Measurements from ENCODE around the gene IL4R. TPM values are rescaled to one million over a fixed set of nuclear protein-coding genes. Genes with fewer than 3 reads are reported as not detected.

Gene IL4R
- total and polyA plus RNA-seq, 2 of the 8 experiments (the other 6 are each of a cell fraction or from before 2014, with no cell fraction given), result 29.1 to 29.4 TPM

DNA sequence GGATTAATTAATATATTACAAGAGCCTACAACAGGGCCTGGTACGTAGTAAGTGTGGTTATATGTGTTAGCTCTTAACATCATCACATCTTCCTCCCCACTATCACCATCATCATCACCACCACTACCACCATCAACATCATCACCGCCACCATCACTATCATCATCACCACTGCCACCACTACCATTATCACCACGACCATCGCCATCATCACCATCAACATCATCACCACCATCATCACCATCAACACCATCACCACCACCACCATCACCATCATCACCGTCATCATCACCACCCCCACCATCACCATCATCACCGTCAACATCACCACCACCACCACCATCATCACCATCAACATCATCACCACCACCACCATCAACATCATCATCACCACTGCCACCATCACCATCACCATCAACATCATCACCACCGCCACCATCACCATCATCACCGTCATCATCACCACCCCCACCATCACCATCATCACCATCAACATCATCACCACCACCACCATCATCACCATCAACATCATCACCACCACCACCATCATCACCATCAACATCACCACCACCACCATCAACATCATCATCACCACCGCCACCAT, 7.8 kb upstream of the IL4R start:
- DNase-seq (ENCODE audit: low read depth in 1 of 2, low spot score in 2 of 2) (no peak), FAIRE-seq (no peak)
- Histone ChIP-seq H3K14ac (ENCODE audit: insufficient read length) (no peak overlapping the region), H3K23ac (ENCODE audit: insufficient read length) (no peak overlapping the region), H3K4me1 (replicated peaks in 1 of 4; ENCODE audit: control insufficient read depth in 3 of 4, insufficient read depth in 4 of 4, low read length in 3 of 4) (peaks cover 0 to 2% (median 0%) of the 10 kb centered on the region in 4 experiments; a peak in 1 of 7 replicates), H3K56ac (replicated peaks; ENCODE audit: insufficient read length, low read depth, low read length) (peak overlapping the region; percentile 99), H3K27me3 (replicated peaks in 1 of 4; ENCODE audit: control insufficient read depth in 3 of 4, extremely low read depth in 1 of 4, insufficient read depth in 3 of 4, low read length in 3 of 4) (no peaks in the 10 kb centered on the region), H2BK15ac (ENCODE audit: low read length) (no peak overlapping the region), H3K27ac (ENCODE audit: low read depth, low read length) (no peak overlapping the region), H3K4me3 (ENCODE audit: extremely low read depth in 1 of 4, insufficient read depth in 2 of 4, low read depth in 3 of 4, low read length in 4 of 4) (no peak overlapping the region), H3K9me3 (ENCODE audit: insufficient read depth in 2 of 2, low read depth in 1 of 2, low read length in 1 of 2) (no peaks in the 10 kb centered on the region; a peak in 1 of 4 replicates), H3K36me3 (ENCODE audit: control insufficient read depth in 2 of 4, insufficient read depth in 4 of 4, low read length in 3 of 4) (no peaks in the 10 kb centered on the region), H3K9ac (replicated peaks in 1 of 4; ENCODE audit: extremely low read depth in 1 of 4, low read depth in 3 of 4, low read length in 3 of 4) (no peak overlapping the region), H3K79me1 (ENCODE audit: low read depth, low read length) (no peaks in the 10 kb centered on the region; the same call in 1 of the 2 replicates), H2BK120ac (replicated peaks; ENCODE audit: low read depth, low read length) (no peak overlapping the region), H3K23me2 (ENCODE audit: low read depth, low read length) (peaks cover 7% of the 10 kb centered on the region; the same call in 1 of the 2 replicates), H3K18ac (ENCODE audit: extremely low read depth, low read length) (no peak overlapping the region), H4K20me1 (replicated peaks in 1 of 2; ENCODE audit: control insufficient read depth in 1 of 2, insufficient read depth in 2 of 2, low read length in 2 of 2) (peaks cover 0 to 2% of the 10 kb centered on the region in 2 experiments), H4K8ac (ENCODE audit: extremely low read depth, insufficient read depth, low read length) (no peak overlapping the region), H3K4ac (replicated peaks; ENCODE audit: insufficient read length, low read depth, low read length) (no peak overlapping the region), H4K5ac (ENCODE audit: insufficient read length, low read depth, low read length) (no peak overlapping the region), H2BK12ac (ENCODE audit: low read depth, low read length) (no peak overlapping the region), H3K4me2 (ENCODE audit: insufficient read depth in 1 of 2, low read depth in 2 of 2, low read length in 2 of 2) (no peak overlapping the region), H2BK20ac (ENCODE audit: low read length) (no peak overlapping the region; the same call in 1 of the 2 replicates), H2AK5ac (ENCODE audit: low read depth, low read length) (no peak overlapping the region), H2AFZ (ENCODE audit: low read length) (no peak overlapping the region), H2BK5ac (ENCODE audit: low read depth, low read length) (no peak overlapping the region), H3K79me2 (ENCODE audit: control insufficient read depth in 1 of 2, insufficient read depth in 2 of 2, low read length in 2 of 2) (no peaks in the 10 kb centered on the region; a peak in 1 of 4 replicates), H4K91ac (replicated peaks; ENCODE audit: insufficient read length, low read length) (no peak overlapping the region)
- WGBS, 2 experiments (ENCODE audit: extremely low coverage in 1 of 2, insufficient coverage in 1 of 2, insufficient read length in 1 of 2, insufficient replicate concordance in 2 of 2, low coverage in 1 of 2, low lambda C conversion rate in 2 of 2, missing lambda C conversion rate in 1 of 2), result 85% methylated on average over 9 of the region's 9 CpGs; no CpG with 5 or more reads in 1 of the 2 experiments
- CTCF ChIA-PET (ENCODE audit: partially characterized antibody), result interaction anchor here (1.1 to 1.2 kb wide), 2 partner anchors 13 to 58 kb away, joined by 3 read pairs; no protein-coding TSS in a partner anchor
- POLR2A ChIA-PET (ENCODE audit: partially characterized antibody), result interaction anchor here (0.7 kb wide), 1 partner anchor 19 kb away, joined by 4 read pairs; no protein-coding TSS in a partner anchor
- TF ChIP-seq TEAD4 (IDR thresholded peaks at IDR 0.05; ENCODE audit: low read depth, low read length) (no peak), RFX5 (IDR thresholded peaks at IDR 0.05; ENCODE audit: borderline replicate concordance, low read depth, low read length) (no peak), YY1 (IDR thresholded peaks at IDR 0.05; ENCODE audit: low read depth, low read length) (no peak), RXRA (IDR thresholded peaks at IDR 0.05; ENCODE audit: insufficient read depth, low read depth, low read length) (no peak), POLR2AphosphoS5 (IDR thresholded peaks at IDR 0.05; ENCODE audit: low read depth, low read length) (no peak), JUN (IDR thresholded peaks at IDR 0.05; ENCODE audit: low read depth, low read length) (no peak), SIN3A (conservative IDR thresholded peaks at IDR 0.05 in 1 of 2, IDR thresholded peaks at IDR 0.05 in 1 of 2; ENCODE audit: low read depth in 1 of 2, low read length in 2 of 2) (no peak), POU5F1 (IDR thresholded peaks at IDR 0.05; ENCODE audit: low read depth, low read length) (no peak), SUZ12 (IDR thresholded peaks at IDR 0.05; ENCODE audit: low read length) (no peak), CREB1 (IDR thresholded peaks at IDR 0.05) (no peak), RNF2 (IDR thresholded peaks at IDR 0.05; ENCODE audit: borderline replicate concordance, low read depth, low read length, missing control alignments, poor library complexity, severe bottlenecking) (no peak), RAD21 (IDR thresholded peaks at IDR 0.05 in 1 of 2, conservative IDR thresholded peaks at IDR 0.05 in 1 of 2; ENCODE audit: low read depth in 2 of 2, low read length in 2 of 2) (no peak), KDM1A (IDR thresholded peaks at IDR 0.05; ENCODE audit: borderline replicate concordance, low read length) (no peak)

Measured in H1 (cell line).